ENCODE data around the gene MAPKAPK2.

GRCh38 chr1:206647224-206647623 lies 37.5 kb upstream of the MAPKAPK2 start:
- TF ChIP-seq POLR2A (IDR thresholded peaks at IDR 0.05): no peak
- TF ChIP-seq POLR2AphosphoS5 (IDR thresholded peaks at IDR 0.05): no peak
- TF ChIP-seq CTCF (IDR thresholded peaks at IDR 0.05 in 8 of 11, conservative IDR thresholded peaks at IDR 0.05 in 3 of 11): no peak

Data from spleen (tissue), 7 donors.